Hematopoietic multipotent progenitor cell treated with erythropoietin and hydrocortisone succinate and interleukin-3 and kit ligand, for 8 days (in vitro differentiated cells): ENCODE data around the gene NLRP6.

ENCODE experiments used
- DNase-seq: peaks from one replicate; pipeline ENCODE4 v3.0.0-alpha.2; 2015

Gene NLRP6

DNA sequence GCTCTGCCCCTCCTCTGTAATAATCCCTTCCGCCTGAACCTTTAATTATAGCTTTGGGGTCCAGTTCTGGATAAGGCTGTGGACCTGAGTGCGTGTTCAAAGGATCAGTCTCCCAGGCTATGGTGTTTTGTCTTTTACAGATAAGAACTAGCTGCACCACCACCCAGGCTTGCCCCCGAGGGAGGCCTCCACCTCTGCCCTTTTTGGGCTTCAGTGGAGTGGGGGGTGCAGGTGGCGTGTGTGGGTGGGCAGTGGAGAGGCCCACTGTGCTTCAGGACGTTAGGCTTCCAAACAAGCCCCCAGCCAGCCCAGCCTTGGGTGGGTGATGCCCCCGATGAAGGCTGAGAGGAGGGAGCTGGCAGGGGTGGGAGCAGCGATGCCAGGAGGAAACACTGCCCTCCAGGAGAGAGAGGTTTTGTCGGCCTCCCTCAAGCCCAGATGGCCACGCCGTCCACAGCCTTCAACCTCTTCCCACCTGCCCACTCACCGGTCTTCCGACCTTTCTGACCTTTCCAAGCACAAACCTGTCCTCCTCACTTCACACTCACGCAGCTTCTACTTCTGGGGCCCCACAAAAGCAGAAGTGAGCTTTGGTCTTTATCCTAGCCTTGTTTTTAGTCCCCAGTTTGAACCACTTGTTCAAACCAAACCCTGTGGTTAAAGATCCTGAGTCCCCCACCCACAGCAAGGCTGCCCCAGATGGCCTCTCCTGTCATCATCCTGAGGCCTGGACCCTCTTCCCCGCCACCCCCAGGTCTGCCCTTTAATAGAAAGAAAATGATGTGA lies 21.1 kb upstream of the NLRP6 start:
- peak; percentile 38 for DNase-seq

DNA sequence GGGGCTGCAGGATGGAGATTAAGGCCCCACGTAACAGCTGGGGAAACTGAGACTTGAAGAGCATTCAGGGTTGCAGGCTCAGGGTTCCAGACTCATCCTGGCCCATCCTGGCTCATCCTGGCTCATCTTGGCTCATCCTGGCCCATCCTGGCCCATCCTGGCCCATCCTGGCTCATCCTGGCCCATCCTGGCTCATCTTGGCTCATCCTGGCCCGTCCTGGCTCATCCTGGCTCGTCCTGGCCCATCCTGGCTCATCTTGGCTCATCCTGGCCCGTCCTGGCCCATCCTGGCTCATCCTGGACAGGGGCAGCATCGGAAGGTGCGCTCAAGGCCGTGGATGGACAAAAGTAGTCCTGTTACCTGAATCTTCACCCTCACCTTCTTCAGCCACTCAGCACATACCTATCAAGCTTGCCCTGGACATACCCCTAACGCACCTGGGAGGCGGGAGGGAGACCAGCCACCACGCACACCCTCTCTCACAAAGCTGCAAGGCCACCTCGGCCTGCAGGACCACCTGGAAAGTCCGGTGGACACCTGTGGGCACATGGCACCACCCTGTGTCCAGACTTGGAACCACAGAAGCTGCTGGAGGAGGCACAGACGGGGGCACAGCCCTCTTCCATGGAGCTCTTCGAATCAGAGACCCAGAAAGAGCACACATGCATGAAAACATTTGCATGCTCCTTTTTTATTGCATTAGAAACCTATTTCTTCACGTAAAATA lies 20.3 kb upstream of the NLRP6 start:
- peak; percentile 24 for DNase-seq

DNA sequence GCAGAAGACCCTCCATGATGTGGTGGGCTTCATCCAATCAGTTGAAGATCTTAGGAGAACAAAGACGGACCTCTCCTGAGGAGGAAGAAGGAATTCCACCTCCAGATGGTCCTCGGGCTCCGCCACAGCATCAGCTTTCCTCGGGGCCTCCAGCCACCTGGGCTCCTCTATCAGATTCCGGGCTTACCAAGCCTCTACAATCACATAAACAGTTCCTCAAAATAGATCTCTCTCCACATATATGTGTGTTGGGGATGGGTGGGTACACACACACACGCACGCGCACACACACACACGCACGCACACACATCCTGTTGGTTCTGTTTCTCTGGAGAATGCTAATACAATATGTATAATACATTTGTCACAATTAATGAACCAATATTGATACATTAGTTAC lies 18.8 kb upstream of the NLRP6 start:
- no peak for DNase-seq

DNA sequence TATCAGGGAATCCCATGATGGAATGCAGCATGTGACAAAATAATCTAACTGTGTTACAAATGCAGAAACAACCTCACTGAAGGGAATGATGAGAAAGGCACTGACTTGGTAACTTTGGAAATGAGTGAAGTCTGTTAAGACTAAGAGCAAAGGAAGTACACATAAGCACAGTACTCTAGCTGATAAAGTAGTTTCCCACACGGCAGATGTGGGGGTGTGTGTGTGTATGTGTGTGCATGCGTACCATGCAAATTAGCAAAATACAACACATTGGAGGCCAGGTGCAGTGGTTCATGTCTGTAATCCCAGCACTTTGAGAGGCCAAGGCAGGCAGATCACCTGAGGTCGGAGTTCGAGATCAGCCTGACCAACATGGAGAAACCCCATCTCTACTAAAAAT lies 16.6 kb upstream of the NLRP6 start:
- no peak for DNase-seq

DNA sequence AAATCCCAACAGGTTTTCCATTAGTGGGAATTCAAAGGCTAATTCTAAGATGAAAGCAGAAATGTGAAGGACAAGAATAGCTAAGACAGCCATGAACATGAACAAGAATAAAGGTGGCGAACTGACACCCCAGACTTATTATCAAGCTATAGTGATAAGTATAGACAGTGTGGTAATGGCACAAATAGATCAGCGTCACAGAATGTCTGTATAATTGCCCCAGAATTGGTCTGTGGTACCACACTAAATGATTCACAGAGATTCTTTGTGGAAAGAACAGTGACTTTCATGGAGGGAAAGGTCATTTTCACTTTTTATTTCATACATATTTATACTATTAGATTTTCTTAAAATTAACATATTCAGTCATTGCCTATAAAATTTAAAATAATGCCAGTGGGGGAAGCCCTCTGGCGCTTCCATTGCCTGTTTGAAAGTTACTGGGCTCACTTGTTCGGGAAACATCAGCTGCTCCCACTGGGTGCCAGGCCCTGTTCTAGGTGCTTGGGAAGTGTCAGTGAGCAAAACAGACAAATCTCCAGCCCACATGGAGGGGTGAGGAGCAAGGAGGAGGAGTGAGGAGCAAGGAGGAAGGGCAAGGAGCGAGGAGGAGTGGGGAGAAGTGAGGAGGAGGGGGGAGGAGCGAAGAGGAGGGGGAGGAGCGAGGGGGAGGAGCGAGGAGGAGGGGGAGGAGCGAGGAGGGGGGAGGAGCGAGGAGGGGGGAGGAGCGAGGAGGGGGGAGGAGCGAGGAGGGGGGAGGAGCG lies 11.3 kb upstream of the NLRP6 start:
- DNase-seq = peak; percentile 40

DNA sequence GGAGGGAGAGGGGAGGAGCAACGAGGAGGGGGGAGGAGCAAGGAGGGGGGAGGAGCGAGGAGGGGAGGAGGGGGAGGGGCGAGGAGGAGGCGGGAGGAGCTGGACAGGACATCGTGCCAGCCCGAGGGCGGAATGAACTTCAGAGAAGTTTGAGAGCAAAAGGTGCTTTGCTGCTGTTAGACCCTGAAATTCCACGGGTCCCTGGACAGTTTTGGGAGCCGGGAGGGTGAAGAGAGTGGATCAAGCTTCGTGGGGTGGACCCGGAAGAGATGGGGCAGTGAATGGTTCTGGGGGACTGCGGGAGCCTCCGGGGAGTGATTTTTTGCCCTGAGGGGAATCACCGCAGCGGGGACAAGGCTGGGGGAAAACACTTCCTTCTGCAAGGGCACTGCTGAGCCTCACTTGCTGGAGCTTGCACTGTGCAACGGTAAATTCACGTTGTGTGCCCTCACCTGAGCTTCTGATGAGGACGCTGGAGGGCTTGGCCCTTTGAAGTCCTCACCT lies 10.7 kb upstream of the NLRP6 start:
- peak; percentile 65 for DNase-seq

DNA sequence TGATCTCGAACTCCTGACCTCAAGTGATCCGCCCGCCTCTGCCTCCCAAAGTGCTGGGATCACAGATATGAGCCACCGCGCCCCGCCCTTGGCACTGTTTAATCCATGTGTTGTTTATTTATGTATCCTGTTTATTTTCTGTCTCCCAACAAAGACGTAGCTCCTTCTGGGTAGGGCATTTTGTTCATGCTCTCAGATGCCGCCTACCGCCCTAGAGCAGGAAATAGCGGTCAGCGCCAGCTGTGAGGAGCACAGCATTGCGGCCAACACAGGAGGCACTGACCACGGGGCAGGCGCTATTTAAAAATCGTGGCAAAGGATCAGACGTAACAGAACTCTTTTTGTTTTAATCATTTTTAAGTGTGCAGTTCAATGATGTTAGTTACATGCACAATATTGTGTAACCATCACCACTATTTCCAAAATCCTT lies 9.5 kb upstream of the NLRP6 start:
- peak; percentile 88 for DNase-seq

DNA sequence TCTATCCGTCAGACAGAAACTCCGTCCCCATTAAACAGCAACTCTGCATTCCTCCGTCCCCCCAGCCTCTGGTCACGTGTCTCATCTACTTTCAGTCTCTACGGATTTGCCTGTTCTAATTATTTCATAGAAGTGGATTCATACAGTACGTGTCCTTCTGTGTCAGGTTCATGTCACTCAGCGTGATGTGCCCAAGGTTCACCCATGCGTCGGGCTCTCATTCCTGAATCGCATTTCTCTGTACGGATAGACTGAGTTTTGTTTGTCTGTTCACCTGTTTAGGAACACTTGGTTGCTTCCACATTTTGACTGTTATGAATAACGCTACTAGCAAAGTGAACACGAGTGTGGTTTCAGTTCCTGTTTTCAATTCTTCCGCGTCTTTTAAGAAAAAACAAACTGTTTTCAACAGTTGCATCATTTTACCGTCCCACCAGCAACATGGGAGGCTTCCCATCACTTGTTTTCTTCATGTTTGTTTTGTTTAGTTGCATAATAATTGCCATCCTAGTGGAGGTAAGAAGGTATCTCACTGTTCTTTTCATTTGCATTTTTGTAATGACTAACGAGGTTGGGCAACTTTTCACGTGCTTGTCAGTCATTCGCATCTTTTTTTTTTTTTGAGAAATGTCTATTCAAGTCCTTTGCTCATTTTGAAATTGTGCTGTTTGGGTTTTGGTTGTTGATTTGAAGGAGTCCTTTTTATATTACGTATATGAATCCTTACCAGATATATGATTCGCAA lies 8.9 kb upstream of the NLRP6 start:
- peak; percentile 78 for DNase-seq

DNA sequence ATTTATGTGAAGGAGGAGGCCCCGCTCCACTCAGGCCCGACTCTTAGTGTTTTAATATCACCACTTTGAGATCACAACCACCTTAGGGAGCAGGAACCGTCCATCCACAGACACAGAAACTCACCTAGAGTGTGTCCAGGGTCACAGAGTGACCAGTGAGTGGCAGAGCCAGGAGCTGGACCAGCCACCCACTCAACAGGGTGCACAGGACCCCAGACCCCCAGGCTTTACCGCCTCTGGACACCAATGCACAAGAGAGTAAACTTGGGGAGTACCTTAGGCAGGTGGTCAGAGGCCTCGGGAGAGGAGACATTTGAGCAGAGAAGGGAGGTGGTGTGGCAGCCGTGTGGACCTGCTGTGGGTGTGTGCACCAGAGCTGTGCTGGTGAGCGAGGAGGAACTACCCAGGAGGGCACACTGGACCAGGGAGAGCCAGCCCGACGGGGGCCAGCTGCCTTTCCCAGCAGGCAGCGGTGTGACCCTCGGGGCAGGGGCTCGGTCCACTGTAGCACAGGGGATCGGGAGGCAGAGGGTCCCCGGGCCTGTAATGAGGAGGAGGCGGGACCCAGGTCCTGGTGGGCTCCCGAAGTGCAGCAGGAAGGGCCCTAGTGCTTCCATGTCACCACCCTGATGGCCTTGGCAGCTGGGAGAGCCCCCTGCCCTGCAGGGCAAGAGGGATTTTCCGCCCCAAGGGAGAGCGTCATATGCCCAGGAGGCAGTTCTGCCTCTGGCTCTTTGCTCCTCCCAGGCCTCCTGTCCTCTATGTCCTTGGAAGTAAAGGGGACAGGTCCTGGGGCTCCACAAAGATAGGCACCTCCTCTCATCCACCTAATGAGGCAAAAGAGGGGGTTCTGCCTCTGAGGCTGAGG lies 7.5 kb upstream of the NLRP6 start:
- DNase-seq = no peak

DNA sequence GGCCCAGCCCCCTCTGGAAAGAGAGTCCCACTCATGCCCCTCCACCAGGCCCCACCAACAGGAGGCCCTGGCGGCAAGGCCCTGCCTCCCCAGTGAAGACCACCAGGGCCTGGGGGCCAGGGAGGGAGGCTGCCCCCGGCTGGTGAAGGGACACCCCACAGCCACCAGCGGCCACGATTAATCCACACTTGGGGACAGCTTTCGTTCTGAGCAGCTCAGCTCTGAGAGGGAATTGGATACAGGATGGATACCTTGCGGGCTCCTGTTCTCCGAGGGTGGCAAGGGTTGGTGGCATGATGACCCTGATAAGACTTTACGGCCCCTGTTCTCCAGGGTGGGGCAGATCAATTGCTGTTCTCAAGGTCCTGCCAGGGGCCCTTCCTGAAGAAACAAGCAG lies 6.9 kb upstream of the NLRP6 start:
- DNase-seq = no peak

DNA sequence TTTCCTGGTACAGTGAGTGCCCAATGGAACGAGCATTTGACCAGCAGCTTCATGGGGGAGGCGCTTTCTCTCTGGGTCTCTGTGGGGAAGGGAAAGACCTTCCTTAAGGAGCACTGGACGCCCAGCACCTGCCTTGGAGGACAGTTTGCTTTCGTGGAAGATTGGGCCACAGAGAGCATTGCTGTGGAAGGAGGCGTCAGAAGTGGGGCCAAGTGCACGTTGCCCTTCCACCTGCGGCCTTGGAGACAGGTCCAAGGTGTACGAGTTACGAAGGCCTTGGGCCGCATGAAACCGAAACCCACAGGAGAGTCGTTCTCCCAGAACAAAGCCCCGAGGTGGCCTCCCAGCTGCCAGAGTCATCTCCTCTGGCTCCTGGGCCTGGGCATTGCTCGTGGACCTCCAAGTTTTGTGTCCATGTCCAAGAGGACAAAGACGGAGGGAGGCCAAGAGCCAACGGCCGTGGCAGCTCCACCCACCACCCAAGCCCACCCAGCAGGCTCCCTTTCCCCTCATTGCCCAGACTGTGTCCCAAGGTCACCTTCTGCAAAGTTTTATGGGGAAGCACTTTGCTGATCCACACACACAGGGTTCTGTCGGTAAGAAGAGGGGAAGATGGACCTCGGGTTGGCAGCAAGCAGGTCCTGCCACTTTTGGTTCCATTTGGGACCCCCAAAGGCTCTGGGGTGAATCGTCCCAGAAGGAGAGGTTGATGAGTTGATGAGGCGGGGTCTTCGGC lies 5.8 kb upstream of the NLRP6 start:
- no peak for DNase-seq

DNA sequence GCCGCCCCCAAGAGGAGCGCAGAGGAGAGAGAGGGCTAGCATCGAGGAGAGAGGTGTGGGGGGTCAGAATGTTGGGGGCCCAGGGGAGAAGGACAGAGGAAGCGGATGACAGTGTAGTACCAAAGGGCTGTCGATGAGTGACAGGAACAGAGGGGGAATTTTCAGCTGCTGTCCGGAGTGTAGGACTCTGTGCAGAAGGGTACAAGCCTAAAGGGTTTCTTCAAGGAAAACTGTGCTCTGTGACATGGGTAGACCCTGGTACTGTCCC lies 5.3 kb upstream of the NLRP6 start:
- DNase-seq = no peak

DNA sequence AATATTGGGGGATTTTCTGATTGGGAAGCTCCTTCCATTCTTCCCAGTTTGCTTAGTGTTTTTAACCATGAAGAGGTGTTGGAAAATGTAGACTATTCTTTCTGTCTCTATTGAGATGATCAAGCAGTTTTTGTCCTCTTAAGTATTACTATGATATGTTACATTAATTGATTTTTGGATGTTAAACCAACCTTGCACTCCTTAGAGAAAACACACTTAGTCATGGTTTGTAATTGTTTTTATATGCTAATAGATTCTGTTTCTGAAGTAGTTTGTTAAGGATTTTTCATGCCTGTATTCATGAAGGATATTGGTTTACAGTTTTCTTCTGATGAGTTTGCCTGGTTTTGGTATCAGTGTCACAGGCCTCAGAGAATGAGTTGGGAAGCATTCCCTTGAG lies 2.0 kb upstream of the NLRP6 start:
- DNase-seq = no peak

DNA sequence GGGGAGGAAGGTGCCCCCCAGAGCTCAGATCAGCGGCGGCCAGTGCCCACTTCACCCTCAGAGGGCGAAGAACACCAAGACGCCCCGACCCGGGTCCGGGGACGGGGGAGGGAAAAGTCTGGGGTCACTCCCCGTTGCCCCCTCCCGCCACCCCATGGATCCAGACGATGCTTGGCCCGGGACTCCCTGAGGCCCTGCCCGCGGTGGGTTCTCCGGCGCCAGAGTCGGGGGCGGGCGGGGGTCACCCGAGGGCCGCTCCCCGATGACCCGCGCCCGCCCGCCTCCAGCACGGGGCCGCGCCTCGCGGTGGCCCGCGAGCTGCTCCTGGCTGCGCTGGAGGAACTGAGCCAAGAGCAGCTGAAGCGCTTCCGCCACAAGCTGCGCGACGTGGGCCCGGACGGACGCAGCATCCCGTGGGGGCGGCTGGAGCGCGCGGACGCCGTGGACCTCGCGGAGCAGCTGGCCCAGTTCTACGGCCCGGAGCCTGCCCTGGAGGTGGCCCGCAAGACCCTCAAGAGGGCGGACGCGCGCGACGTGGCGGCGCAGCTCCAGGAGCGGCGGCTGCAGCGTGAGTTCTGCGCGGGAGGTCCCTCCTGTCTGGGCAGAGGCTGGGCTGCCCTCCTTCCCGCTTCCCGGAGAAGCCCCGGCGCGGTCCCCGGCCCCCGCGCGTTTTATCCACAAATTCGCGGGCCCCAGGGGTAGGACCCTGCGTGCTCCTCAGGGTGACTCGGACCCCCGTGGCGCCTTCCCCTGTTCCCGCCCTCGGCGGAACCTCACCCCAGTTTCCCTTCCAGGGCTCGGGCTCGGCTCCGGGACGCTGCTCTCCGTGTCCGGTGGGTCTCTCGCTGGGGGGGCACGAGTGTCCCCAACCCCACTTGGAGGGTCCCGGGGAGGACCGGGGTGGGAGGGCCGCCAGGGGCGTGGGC lies 1.1 kb downstream of the NLRP6 start:
- no peak for DNase-seq

DNA sequence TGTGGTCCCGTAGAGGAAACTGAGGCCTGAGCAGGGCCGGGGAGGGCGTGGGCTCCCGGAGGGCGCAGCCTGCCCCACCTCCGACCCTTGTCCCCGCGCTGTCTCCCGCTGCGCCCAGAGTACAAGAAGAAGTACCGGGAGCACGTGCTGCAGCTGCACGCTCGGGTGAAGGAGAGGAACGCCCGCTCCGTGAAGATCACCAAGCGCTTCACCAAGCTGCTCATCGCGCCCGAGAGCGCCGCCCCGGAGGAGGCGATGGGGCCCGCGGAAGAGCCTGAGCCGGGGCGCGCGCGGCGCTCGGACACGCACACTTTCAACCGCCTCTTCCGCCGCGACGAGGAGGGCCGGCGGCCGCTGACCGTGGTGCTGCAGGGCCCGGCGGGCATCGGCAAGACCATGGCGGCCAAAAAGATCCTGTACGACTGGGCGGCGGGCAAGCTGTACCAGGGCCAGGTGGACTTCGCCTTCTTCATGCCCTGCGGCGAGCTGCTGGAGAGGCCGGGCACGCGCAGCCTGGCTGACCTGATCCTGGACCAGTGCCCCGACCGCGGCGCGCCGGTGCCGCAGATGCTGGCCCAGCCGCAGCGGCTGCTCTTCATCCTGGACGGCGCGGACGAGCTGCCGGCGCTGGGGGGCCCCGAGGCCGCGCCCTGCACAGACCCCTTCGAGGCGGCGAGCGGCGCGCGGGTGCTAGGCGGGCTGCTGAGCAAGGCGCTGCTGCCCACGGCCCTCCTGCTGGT lies 1.9 kb downstream of the NLRP6 start:
- DNase-seq = peak; percentile 23

DNA sequence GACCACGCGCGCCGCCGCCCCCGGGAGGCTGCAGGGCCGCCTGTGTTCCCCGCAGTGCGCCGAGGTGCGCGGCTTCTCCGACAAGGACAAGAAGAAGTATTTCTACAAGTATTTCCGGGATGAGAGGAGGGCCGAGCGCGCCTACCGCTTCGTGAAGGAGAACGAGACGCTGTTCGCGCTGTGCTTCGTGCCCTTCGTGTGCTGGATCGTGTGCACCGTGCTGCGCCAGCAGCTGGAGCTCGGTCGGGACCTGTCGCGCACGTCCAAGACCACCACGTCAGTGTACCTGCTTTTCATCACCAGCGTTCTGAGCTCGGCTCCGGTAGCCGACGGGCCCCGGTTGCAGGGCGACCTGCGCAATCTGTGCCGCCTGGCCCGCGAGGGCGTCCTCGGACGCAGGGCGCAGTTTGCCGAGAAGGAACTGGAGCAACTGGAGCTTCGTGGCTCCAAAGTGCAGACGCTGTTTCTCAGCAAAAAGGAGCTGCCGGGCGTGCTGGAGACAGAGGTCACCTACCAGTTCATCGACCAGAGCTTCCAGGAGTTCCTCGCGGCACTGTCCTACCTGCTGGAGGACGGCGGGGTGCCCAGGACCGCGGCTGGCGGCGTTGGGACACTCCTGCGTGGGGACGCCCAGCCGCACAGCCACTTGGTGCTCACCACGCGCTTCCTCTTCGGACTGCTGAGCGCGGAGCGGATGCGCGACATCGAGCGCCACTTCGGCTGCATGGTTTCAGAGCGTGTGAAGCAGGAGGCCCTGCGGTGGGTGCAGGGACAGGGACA lies 2.7 kb downstream of the NLRP6 start:
- DNase-seq = no peak

DNA sequence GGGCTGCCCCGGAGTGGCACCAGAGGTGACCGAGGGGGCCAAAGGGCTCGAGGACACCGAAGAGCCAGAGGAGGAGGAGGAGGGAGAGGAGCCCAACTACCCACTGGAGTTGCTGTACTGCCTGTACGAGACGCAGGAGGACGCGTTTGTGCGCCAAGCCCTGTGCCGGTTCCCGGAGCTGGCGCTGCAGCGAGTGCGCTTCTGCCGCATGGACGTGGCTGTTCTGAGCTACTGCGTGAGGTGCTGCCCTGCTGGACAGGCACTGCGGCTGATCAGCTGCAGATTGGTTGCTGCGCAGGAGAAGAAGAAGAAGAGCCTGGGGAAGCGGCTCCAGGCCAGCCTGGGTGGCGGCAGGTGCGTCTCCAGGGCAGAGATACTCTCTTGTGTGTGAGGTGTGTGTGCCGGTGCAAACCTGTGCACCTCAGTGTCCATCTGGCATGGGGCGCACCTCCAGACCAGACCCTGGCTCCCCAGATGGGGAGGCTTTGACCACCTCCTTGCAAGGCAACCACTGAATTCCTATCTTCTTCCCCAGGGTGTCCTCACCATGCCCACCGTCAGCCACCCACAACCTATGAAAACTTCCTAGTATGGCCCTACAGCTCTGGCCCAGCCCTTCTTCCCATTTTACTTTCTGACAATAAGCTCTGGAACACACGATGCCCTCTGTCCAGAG lies 3.4 kb downstream of the NLRP6 start:
- no peak for DNase-seq

DNA sequence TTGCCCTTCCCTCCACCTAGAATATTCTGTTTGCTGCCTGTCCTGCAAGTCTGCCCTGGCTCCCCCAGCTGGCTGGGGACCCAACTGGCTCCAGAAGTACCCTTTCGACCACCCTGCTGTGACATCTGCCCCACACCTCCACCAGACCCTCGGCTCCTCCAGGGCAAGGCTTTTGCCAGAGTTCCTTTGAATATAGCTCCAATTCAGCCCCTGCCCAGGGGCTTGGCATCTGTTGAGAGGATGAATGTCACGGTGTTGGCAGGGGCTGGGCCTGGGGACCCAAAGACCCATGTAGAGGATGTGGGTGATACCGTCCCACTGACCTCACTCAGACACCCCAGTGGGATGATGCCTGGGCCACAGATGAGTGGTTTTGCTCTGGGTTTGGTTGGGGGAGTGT lies 4.0 kb downstream of the NLRP6 start:
- DNase-seq = no peak
